ENCODE data around the gene AKAP6.

The AKAP6 gene

DNA sequence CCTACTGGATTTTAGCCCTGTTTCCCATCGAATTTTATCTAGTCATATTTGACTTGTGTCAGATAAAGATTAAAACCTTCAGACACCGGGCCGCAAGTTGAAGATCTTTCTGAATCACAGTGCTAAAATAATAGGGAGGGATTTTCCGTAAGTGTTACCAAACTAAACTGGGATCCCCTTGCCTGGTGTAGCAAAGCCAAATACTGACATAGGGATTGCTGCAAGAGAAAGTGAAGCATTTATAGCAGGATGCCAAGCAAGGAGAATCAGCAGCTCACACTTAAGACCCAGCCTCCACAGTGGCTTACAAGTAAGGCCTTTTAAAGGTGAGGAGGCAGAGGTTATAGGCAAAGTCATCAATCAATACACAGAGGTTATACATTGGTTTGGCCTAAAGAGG is 147.4 kb downstream of the AKAP6 start:
- DNase-seq (ENCODE audit: low spot score), result no peak

DNA sequence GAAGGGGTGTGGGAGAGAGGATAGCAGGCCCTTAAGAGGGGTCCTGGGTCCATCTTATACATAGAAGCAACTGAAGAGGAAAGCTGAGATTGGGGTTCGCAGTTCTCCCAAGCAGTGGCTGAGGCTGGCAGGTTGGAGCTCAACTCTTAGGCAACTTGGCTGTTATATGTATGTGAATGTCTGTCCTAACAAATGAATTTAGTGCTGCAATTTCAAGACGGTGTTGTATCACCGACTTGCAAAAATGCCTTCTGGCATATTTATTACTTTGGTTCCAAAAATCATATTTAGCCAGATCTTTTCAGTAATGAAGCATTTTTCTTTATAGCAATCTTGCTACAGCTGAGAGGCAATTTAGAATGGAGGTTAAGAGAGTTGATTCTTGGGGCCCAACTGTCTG is 148.3 kb downstream of the AKAP6 start:
- no peak for DNase-seq (ENCODE audit: low spot score)

DNA sequence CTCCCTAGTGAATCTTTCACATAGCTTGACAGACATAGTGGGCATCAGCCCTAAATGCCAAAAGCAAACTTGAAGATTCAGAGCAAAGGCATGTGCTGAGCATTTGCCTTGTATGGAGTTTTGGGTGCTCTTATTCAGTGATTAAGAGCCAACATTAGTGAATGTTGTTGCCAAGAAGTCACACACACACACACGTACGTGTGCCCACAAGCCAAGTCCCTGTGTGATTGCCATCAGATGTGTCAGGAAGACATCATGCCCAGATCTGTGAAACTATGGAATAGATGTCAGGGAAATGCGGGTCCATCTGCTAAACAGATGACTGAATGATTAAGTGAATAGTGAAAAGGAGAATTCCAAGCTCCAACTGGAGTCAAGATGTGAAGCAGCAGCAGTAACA is 149.0 kb downstream of the AKAP6 start:
- no peak for DNase-seq (ENCODE audit: low spot score)

DNA sequence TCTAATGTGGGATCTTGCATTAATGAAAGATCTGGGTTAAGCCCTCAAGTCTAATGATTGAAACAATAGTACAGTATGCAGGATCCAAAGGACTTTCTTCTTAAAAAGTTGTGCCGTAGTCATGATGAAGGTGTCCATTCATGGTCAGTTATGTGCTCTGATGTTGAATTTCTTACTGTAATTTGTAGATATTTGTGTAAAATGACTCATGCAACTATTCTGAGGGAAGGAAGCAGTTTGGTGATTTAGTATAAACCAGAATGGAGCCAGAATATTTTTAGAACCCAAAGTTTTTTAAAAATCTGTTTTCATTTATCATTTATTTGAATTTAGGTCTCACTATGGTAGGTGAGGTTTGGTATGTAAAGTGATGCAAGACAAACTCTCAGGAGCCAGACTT is 151.2 kb downstream of the AKAP6 start:
- DNase-seq (ENCODE audit: low spot score), result no peak

DNA sequence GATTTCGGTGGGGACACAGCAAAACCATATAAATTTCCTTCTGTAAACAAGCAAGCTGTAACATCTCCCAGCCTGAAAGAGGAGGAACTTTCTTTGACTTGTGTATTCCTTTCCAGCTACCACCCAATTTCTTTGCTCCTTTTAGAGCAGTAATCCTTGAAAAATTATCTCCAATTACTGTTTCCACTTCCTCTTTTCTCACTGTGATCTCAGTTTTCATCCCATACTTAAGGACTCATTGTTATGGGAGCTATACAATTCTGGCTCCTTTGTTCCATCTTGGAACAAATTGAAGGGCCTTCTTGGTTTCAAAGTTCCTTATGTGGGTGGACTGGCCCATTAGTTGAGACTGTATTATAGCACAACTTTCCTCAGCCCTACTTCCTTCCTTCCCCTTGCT is 152.6 kb downstream of the AKAP6 start:
- no peak for DNase-seq (ENCODE audit: low spot score)

DNA sequence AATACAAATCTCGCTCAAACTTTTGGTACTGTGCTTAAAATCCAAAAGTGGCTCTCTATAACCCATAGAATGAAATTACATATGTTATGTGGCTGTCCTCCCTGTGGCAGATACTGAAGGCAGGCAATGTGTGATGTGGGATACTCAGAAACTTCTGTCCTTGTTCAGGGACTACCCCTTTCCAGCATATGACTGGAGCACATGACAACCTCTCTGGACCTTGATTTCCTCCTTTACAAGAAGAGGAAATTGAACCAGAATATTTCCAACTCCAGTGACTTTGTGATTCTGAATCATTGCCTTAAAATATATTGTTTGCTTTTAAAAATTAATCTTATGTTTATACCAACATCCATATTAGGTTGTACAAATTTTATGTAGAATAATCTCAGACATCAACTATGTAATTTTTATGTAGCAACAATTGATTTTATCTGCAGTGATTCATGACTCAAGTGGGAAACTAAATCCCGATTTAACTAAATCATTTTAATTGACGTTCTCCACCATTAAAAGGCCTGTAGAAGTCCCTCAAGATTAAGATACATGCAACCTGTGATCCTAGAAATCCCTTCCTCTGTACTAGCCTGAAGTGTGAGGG is 162.4 kb downstream of the AKAP6 start:
- no peak for DNase-seq (ENCODE audit: low spot score)

DNA sequence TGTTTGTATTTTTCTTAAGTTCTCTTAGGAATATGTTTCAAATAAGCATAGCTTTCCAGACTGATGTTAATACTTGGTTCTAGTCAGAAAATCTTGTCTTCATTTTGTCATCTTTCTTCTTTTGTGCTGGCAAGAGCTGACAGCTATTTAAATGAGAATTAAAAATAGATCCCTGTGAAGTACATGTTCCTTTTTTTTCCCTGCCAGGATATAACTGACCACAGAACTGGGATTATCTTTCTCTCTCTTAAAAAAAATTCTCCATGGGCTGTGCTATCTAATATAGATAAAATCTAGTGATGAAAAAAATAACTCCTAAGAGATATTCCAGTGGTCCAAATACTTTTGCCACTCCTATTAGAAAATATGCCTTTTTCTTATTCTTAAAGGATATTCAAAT is 163.4 kb downstream of the AKAP6 start:
- DNase-seq (ENCODE audit: low spot score), result no peak

DNA sequence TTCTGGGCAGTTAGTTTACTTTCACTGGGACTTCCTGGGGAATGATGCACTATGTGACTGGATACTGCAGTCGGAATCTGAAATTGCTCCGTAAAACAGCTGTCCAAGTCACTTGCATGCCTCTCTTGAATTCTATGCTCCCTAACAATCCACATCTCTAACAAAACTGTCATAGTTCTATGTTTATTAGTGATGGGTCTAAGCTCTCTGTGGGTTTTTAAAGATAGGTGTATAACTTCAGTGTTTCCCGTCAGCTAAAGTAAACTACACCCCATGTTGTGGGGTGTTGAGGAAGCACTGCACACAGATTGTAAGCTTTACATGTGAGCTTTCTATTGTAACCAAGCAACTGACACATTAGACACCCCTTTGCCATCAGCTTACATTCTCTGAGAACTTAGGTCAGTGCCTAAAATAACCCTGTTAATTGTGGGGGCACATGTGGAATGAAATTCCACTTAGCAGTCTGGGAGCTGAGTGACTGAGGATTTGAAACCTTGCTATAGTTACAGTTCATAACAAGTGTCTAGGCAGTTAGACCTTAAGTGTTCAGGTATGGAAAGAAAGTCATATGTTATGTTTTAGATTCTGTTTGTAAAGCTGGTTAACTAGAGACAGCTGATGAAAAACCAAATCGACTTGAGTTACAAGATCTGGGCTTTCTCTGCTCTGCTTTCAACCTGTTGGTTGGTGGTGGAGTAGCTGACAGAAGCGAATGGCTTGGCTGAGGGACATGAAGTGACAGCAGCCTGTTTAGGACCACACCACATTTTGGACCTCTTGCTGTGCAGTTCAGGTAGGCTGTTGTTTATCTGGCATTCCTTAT is 165.7 kb downstream of the AKAP6 start:
- peak; percentile 35 for DNase-seq (ENCODE audit: low spot score)

DNA sequence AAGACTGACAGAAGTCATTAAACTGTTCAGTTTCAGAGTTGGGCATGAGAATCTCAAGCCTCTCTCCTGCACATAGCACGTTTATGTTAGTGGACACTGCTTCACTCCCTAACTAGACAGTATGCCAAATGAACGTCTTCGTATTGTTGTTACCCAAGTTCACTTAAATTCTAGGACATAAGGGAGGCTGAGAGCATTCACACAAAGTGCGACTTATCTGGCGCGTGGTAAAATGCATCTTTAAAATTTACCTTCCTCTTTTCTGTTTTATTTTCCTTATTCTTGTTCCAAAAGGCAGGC is 166.3 kb downstream of the AKAP6 start:
- no peak for DNase-seq (ENCODE audit: low spot score)

DNA sequence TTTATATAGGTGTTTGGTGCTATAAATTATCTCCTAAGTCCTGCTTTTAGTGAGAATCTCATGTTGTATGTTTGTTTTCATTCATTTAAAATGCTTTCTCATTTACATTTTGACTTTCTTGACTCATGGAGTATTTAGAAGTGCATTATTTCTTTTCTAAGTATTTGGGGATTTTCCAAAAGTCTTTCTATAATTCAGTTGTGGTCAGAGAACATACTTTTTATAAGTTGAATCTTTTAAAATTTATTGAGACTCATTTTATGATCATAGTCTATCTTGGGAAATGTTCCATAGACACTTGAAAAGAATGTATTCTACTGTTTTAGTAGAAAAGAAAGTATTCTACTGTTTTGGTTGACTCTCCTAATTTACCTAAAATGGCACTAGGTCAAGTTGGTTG is 168.2 kb downstream of the AKAP6 start:
- no peak for DNase-seq (ENCODE audit: low spot score)

DNA sequence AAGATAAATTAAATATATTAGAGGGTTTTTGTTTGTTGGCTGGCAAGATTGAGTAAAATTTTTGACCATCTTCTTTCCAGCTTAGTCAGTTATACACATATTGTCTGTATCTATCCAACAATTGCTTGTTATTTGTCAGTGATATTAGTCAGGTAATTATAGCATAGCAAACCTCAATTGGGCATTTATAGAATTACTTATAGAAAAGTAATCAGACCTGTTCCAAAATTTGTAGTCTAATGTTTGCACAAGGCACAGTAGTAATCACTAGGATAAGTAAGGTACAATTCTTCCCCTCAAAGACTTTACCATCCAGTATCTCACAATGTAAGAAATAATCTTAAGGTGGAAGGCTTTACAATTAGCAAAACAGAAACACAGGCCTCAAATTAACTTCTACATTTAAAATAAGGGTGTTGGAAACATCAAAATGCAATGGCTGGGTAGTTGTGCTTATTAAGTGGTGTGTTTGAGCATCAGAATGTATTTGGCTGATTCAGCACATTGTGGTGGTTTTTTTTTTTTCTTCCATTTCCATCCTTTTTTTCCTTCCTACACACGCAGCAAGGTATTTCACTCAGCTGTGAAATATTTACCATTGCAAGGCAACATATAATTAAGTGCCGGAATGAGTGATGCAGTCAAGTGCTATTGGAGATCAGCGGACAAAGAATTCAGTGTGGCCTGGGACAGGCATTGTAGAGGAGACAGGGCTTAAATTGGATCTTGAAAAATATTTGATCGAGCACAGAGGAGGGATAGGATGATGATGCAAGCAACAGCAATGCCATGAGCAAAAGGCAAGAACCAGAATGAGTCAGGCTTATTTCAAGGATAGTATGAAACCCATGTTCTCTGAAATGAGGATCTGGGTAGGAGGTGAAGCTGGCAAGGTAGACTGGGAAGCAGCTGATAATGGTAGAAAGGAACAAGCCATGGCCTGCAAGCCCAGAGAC is 178.2 kb downstream of the AKAP6 start:
- DNase-seq (ENCODE audit: low spot score), result no peak

DNA sequence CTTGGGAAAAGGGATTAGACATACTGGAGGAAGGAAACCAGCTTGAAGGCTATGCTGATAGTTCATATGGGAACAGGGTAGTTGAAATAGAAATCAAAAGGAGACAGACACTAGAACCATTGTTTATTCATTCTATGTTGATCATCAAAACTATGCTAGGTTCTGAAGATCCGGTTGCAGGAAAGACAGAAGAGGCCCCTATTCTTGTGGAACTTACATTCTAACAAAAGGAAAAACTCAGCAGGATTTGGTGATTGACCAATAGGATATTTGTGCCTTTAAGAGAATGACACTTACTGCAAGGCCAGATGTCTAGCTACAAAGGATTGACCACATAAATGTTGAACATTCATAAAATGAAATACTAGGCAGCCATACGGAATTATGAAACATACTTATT is 179.2 kb downstream of the AKAP6 start:
- DNase-seq (ENCODE audit: low spot score), result no peak

DNA sequence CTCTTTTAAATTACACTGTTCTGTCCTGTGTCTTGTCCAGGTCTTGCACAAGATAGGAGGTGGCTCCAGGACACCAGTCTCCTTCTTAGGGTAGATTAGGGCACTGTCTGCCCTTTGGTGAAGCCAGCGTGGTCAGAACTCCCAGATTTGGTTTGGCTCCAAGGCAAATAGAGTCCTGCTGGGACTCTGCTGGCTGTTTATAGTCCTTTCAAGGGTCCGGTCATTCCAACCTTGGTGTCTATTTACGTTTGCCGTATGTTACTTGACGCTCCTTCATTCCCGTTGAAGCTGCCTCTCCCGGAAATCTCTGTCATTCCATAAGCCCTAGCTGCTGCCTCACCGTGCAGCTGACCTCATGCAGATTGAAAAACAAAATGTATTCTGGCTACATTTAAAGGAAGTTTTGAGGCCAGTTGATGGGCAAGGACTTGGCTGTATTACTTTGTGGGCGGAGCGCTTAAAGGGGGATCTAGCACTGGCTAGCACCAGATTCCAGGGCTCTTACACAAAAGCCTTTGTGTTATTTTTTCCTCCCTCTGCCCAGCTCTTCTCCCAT is 180.6 kb downstream of the AKAP6 start:
- DNase-seq (ENCODE audit: low spot score), result peak; percentile 97

DNA sequence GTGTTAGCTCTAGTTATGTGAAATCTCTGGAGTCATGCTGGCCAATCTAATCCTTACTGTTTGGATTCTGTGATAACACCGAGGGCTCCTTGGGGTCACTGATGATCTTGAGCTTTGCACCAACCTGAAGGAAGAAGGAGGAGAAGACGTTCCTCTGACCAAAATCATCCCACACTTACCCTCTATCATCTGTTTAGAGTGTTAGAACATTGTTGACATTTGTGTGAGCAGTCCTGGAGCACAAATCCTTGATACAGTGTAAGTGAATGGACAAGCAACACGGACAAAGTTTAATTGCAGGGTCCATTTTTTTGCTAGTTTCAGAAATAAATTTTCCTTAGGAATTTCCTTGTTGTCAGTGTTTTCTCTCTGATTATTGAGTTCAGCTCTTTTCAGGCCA is 181.7 kb downstream of the AKAP6 start:
- DNase-seq (ENCODE audit: low spot score), result no peak

DNA sequence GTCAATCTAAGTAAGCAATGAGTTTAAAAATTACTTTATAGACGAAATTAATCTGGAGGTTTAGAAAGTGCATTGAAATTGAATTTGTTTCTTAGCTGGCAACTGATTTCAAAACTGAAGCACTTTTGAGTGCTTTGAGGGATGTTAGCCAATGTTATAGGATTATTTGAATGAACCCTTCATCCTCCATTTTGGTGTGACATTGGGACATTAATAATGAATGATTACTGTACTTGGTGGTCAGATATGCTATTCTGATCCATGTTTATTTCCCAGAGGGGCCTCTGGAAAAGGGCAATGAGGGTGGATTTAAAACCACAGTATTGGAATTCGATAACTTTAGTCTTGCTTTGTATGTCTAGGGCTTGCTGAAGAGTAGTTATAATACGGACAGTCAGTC is 183.2 kb downstream of the AKAP6 start:
- no peak for DNase-seq (ENCODE audit: low spot score)

DNA sequence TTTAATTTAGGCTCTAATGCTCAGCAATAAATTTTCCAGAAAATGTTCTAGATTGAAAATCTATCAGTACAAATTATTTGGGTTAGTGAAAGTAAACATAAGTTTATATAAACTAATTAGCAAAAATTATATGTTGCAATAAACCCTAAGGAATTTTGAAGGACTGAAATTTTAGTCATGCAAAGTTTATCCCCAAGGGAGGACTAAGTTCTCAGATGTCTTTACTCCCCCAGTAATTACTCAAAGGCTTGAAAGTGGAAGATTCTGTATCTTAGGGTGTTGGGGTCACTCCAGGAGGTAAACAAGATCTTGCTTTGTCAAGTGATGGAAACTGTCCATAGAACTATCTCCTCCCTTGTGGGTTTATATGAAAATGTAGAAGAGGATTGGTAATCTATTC is 183.7 kb downstream of the AKAP6 start:
- DNase-seq (ENCODE audit: low spot score), result no peak

DNA sequence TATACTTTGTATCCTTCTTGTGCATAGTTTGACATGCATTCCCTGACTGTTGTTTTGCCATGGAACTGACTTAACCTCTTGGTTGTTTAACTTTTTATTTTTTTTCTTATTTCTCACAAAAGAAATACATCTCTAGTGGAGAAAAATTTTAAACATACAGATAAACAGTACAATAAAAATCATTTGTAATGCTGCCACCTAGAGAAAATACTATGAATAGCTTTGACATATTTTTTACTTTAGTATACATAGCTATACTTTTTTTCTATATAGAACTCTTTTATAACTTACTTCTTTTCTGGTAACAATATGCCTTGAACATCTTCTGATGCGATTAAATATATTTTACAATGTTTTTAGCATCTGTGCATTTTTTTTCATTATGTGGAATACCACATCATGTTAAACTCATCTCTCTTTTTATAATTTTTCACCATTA is 184.5 kb downstream of the AKAP6 start:
- no peak for DNase-seq (ENCODE audit: low spot score)

DNA sequence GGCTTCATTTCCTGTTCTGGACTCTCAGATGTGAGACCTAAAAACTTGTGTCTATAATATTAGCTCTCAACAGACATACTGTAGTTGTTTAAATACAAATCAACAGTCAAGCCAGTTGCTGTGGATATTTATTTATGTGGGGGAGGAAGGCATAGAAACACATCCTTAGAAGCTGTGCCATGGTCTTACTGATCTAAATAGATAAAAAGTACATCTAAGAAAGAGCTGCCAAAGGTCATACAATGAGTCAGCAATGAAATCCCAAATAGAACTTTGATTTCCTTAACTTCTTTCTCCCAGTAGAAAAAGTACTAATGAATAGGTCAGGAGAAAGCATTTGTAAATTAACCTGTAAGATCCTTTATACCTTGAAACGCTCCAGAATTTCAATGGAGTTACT is 185.1 kb downstream of the AKAP6 start:
- no peak for DNase-seq (ENCODE audit: low spot score)

DNA sequence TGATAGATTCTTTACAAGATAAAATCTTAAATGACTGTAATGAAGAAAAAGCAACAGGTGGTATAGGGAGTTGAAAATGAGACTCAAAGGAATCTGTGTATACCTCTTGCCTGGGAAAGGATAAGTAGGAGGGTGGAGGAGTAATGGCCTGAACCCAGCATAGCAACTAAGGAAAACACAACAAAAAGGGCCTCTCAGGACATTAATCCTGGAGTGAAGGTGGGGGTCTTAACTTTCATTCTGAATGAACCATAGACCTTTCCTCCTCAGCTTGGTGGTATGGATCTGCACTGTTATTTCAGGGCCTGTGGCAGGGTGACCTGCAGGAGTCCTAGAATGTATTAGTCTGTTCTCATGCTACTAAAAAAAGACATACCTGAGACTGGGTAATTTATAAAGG is 185.6 kb downstream of the AKAP6 start:
- no peak for DNase-seq (ENCODE audit: low spot score)

DNA sequence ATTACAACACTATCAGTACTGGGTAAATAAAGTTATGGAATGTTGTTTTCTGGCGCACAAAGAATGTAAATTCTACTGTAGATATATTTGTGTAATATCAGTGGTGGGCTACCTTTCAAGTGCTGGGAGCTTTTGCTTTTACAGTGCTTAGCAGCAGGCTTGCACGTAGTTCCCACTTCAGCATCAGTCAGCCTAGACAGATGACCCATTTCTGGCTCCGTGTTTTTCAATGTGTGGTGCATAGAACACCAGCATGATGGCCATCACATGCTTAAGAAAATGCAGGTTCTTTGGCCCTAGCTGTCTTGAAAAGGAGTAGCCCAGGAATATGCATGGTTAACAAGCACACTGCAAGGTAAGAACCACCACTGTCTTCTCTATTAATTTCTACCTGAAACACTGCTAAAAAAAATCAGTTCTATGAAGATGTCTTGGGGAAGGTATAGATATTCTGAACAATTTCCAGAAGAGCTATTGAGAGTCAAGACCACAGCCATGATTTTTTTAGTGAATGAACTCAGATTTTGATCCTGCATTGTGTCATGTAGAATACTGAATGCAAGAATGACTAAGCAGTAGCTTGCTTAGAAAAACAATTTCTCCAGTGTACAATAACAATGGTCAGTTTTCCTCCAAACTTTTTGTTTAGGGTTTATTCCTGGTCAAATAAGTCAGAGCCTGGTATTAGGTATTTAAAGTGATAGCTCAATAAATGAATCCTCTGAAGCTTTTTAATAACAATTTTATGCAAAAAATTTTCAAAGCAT is 195.7 kb downstream of the AKAP6 start:
- no peak for DNase-seq (ENCODE audit: low spot score)

DNA sequence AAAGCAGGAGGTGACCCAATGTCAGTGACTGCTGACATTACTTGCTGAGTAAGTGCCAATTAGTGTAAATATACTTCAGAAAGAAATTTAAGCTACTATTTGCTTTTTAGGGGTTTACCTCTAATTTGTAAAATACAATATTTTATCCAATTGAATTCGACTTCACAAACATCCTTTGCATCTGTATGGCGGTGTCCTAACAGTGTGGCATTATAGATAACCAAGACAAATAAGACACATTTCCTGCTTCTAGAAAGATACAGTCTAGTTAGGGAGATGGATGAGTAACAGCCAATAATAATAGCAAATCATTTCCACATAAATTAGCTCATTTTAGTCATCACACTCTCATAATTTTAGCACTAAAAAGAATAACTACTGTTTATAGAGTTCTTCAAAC is 196.5 kb downstream of the AKAP6 start:
- DNase-seq (ENCODE audit: low spot score), result no peak

DNA sequence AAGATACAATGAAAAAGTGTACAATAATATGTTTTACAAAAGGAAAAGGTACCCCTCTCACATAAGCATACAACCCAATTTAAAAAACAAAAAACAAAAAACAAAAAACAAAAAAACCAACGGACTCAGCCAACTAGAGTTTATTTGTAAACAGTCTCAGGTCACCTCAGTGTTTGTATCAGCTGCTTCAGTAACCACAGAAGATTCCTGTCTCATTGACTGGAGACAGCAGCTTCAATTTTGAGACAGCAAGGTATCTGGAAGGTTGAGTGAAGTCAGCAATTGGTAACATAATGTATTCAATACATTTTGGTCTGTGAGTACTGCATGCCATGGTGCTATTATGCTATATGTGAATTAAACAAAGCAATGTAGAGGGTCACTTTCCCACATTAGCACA is 201.7 kb downstream of the AKAP6 start:
- no peak for DNase-seq (ENCODE audit: low spot score)
